ENCODE measurements around the gene PARD3B.

- TF ChIP-seq CTCF (IDR thresholded peaks at IDR 0.05) (no peak), POLR2A (IDR thresholded peaks at IDR 0.05) (no peak)
Observed at GRCh38 chr2:204966245-204966644, 421.0 kb downstream of the PARD3B start.
